ENCODE measurements around the gene ANKRD65.

ANKRD65 gene

DNA sequence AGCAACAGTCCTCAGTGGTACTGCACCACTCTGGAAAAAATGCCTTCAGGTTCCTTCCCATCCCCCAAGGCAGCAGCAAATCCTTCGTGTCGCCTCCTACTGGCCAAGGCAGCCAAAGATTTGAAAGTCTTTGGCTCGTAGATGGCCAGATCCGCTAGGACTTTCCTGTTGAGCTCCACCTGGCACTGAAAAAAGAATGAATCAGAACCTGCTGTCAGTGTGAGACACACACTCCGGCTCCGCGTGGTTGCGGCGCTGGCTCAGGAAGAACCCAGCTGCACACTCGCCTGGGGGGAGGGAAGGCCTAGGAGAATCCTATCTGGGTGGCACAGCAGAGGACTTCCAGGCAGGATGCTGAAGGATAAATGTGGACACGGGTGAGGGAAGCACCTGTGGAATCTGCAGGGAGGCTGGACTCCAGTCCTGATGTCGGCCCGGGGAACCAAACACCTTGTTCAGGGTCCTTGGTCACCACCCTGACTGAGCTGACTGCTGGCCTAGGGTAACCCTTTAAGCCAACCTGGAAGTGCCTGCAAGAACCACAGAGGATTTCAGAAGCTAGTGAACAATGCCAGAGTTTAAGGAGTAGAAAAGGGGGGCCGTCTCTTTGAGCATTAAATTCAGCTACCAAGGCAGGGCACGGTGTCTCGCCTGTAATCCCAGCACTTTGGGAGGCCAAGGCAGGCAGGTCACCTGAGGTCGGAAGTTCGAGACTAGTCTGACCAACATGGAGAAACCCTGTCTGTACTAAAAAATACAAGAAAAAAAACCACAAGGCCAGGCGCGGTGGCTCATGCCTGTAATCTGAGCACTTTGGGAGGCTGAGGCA lies 18.8 kb downstream of the ANKRD65 start:
- Histone ChIP-seq H2AFZ (ENCODE audit: low read depth, low read length) (no peak overlapping the region), H3K4me2 (ENCODE audit: low read length, poor library complexity, severe bottlenecking) (no peak overlapping the region), H3K4ac (ENCODE audit: low read depth in 1 of 2, low read length in 2 of 2) (no peak overlapping the region)

DNA sequence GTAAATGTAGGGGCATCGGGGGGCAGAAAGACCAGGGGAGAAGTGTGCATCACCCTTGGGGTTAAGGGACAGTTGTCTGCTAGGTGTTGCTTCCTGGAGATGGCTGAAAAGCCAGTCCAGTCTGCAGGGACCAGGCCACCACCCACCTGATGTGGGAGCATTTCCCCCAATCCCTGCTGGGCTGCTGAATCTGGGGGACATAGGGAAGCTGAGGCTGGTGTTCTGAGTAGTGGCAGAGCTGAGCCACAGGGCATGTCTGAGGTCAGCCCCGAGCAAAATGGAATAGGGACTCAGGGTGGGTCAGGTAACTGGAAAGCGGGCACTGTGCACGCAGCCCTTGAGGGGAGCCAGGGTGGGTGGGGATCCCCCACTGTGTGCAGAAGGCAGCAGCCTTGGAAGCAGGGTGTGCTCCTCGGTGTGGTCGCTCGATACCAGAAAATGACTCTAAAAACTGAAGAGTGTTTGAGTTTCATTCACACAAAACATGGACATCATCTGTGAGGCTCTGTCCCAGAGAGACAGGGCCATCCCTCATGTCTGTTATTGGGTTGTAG lies 19.5 kb downstream of the ANKRD65 start:
- no peak overlapping the region for H3K18ac ChIP-seq (ENCODE audit: low read depth in 1 of 2, low read length in 2 of 2)
- no peaks in the 10 kb centered on the region for H3K9me3 ChIP-seq (ENCODE audit: control insufficient read depth, low read length)
- no peak overlapping the region for H3K4ac ChIP-seq (ENCODE audit: low read depth in 1 of 2, low read length in 2 of 2)
- H3K27me3 ChIP-seq (ENCODE audit: control insufficient read depth in 1 of 2, insufficient read depth in 1 of 2, low read length in 2 of 2) = no peaks in the 10 kb centered on the region
- no peak overlapping the region for H3K4me3 ChIP-seq (ENCODE audit: insufficient read depth in 1 of 2, low read depth in 1 of 2, low read length in 2 of 2)
- no peak overlapping the region for H2BK120ac ChIP-seq (ENCODE audit: low read depth, low read length)
- peaks cover 6% of the 10 kb centered on the region for H3K79me1 ChIP-seq (replicated peaks; ENCODE audit: low read length, poor library complexity, severe bottlenecking)
- H3K36me3 ChIP-seq (ENCODE audit: control insufficient read depth in 1 of 2, insufficient read depth in 2 of 2, low read depth in 1 of 2, low read length in 2 of 2) = peaks cover 62 to 67% of the 10 kb centered on the region in 2 experiments
- DNase-seq = no peak
- H4K8ac ChIP-seq (ENCODE audit: low read length) = no peak overlapping the region
- H3K23ac ChIP-seq (ENCODE audit: low read length in 2 of 2) = no peak overlapping the region
- no peak overlapping the region for H2BK12ac ChIP-seq (ENCODE audit: low read length in 2 of 2)
- H3K4me1 ChIP-seq (ENCODE audit: control insufficient read depth, insufficient read depth, low read depth, low read length) = peaks cover 44% of the 10 kb centered on the region
- H2BK15ac ChIP-seq (ENCODE audit: low read depth, poor library complexity, severe bottlenecking) = no peak overlapping the region
- no peak overlapping the region for H4K91ac ChIP-seq (ENCODE audit: low read length)
- no peak overlapping the region for H2AK5ac ChIP-seq (ENCODE audit: low read length, severe bottlenecking)
- H2BK5ac ChIP-seq (ENCODE audit: low read depth, low read length, poor library complexity, severe bottlenecking) = no peak overlapping the region
- no peak overlapping the region for H3K14ac ChIP-seq (ENCODE audit: low read length in 2 of 2)
- no peak overlapping the region for H2AFZ ChIP-seq (ENCODE audit: low read depth, low read length)
- H3K4me2 ChIP-seq (ENCODE audit: low read length, poor library complexity, severe bottlenecking) = no peak overlapping the region
- WGBS = 97% methylated on average over 7 of the region's 7 CpGs
- peak overlapping the region; percentile 98 for H3K9ac ChIP-seq (ENCODE audit: low read length)
- no peak overlapping the region for H3K27ac ChIP-seq (ENCODE audit: low read length, poor library complexity, severe bottlenecking)

More for the DNA sequence above, 18.8 kb downstream of the ANKRD65 start:
- H3K36me3 ChIP-seq (ENCODE audit: control insufficient read depth in 1 of 2, insufficient read depth in 2 of 2, low read depth in 1 of 2, low read length in 2 of 2) = peaks cover 57 to 62% of the 10 kb centered on the region in 2 experiments
- H3K27ac ChIP-seq (ENCODE audit: low read length, poor library complexity, severe bottlenecking) = peak overlapping the region; percentile 10
- H4K91ac ChIP-seq (ENCODE audit: low read length) = no peak overlapping the region
- no peak overlapping the region for H3K4me3 ChIP-seq (ENCODE audit: insufficient read depth in 1 of 2, low read depth in 1 of 2, low read length in 2 of 2)
- H3K18ac ChIP-seq (ENCODE audit: low read depth in 1 of 2, low read length in 2 of 2) = no peak overlapping the region
- peak overlapping the region; percentile 27 for H3K9ac ChIP-seq (ENCODE audit: low read length)
- peaks cover 6% of the 10 kb centered on the region for H3K79me1 ChIP-seq (replicated peaks; ENCODE audit: low read length, poor library complexity, severe bottlenecking)
- H4K8ac ChIP-seq (ENCODE audit: low read length) = no peak overlapping the region
- no peaks in the 10 kb centered on the region for H3K27me3 ChIP-seq (ENCODE audit: control insufficient read depth in 1 of 2, insufficient read depth in 1 of 2, low read length in 2 of 2)
- no peak overlapping the region for H2BK120ac ChIP-seq (ENCODE audit: low read depth, low read length)
- peaks cover 42% of the 10 kb centered on the region for H3K4me1 ChIP-seq (ENCODE audit: control insufficient read depth, insufficient read depth, low read depth, low read length)
- no peak overlapping the region for H2AK5ac ChIP-seq (ENCODE audit: low read length, severe bottlenecking)
- no peak overlapping the region for H2BK15ac ChIP-seq (ENCODE audit: low read depth, poor library complexity, severe bottlenecking)
- WGBS = 89% methylated on average over 18 of the region's 20 CpGs
- no peak overlapping the region for H2BK12ac ChIP-seq (ENCODE audit: low read length in 2 of 2)
- H2BK5ac ChIP-seq (ENCODE audit: low read depth, low read length, poor library complexity, severe bottlenecking) = no peak overlapping the region
- no peaks in the 10 kb centered on the region for H3K9me3 ChIP-seq (ENCODE audit: control insufficient read depth, low read length)
- no peak overlapping the region for H3K14ac ChIP-seq (ENCODE audit: low read length in 2 of 2)
- H3K23ac ChIP-seq (ENCODE audit: low read length in 2 of 2) = no peak overlapping the region
- peak; percentile 65 for DNase-seq

DNA sequence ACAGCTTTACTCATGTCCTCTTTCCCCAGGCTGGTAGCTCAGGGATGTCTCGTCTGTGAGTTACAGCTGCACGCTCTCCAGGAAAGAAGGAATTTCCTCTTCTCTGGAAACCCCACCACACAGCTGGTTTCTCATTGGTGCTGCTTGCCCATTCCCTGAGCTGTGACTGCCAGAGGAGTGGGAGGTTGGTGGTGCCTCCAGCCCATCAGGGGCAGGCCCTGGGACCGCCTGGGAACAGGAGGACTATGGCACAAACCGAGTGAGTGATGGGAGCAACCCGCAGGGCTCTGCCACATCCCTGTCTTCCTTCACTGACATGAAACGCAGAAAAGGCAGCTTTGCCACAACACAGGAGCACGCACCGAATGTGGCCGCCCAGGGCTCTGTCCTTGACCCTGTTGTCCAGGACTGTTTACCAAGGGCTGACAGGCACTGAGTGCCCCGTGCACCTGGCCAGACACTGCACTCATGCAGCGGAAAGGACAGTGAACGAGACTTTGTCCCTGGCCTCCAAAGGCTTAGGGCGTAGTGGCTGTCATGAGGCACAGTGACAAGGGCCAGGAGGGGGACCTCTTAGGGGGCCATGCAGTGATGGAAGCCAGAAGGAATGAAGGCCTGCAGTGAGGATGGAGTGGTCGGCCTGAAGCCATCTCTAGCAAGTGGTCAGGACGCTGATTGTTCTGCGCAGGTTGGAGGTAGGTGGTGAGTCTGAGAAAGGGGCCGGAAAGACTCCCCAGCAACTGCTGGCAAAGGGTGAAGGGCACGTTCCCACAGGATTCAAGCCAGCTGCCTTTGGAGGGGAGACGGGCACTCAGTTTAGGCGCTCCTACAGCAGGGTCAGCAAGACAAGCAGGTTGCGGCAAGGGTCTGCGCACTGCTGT lies 20.3 kb downstream of the ANKRD65 start:
- peak overlapping the region; percentile 98 for H3K9ac ChIP-seq (ENCODE audit: low read length)
- peak overlapping the region; percentile 4 for H4K8ac ChIP-seq (ENCODE audit: low read length)
- peaks cover 38% of the 10 kb centered on the region for H3K4me1 ChIP-seq (ENCODE audit: control insufficient read depth, insufficient read depth, low read depth, low read length)
- H3K18ac ChIP-seq (ENCODE audit: low read depth in 1 of 2, low read length in 2 of 2) = no peak overlapping the region
- H3K4me3 ChIP-seq (ENCODE audit: insufficient read depth in 1 of 2, low read depth in 1 of 2, low read length in 2 of 2) = peak overlapping the region; percentile 95 to 99
- no peaks in the 10 kb centered on the region for H3K9me3 ChIP-seq (ENCODE audit: control insufficient read depth, low read length)
- peak overlapping the region in 1 of 2 experiments; percentile 98 for H3K14ac ChIP-seq (ENCODE audit: low read length in 2 of 2)
- H3K27me3 ChIP-seq (ENCODE audit: control insufficient read depth in 1 of 2, insufficient read depth in 1 of 2, low read length in 2 of 2) = no peaks in the 10 kb centered on the region
- no peak overlapping the region for H2BK5ac ChIP-seq (ENCODE audit: low read depth, low read length, poor library complexity, severe bottlenecking)
- H2AFZ ChIP-seq (ENCODE audit: low read depth, low read length) = no peak overlapping the region
- peak overlapping the region; percentile 28 for H4K91ac ChIP-seq (ENCODE audit: low read length)
- peak overlapping the region; percentile 8 for H3K27ac ChIP-seq (ENCODE audit: low read length, poor library complexity, severe bottlenecking)
- no peak overlapping the region for H2BK12ac ChIP-seq (ENCODE audit: low read length in 2 of 2)
- H2AK5ac ChIP-seq (ENCODE audit: low read length, severe bottlenecking) = peak overlapping the region; percentile 29
- peaks cover 63 to 66% of the 10 kb centered on the region in 2 experiments for H3K36me3 ChIP-seq (ENCODE audit: control insufficient read depth in 1 of 2, insufficient read depth in 2 of 2, low read depth in 1 of 2, low read length in 2 of 2)
- 91% methylated on average over 22 of the region's 22 CpGs for WGBS
- DNase-seq = peak; percentile 33
- peaks cover 6% of the 10 kb centered on the region for H3K79me1 ChIP-seq (replicated peaks; ENCODE audit: low read length, poor library complexity, severe bottlenecking)
- peak overlapping the region in 1 of 2 experiments; percentile 83 for H3K4ac ChIP-seq (ENCODE audit: low read depth in 1 of 2, low read length in 2 of 2)
- H2BK15ac ChIP-seq (ENCODE audit: low read depth, poor library complexity, severe bottlenecking) = no peak overlapping the region
- H2BK120ac ChIP-seq (ENCODE audit: low read depth, low read length) = no peak overlapping the region
- no peak overlapping the region for H3K23ac ChIP-seq (ENCODE audit: low read length in 2 of 2)
- H3K4me2 ChIP-seq (ENCODE audit: low read length, poor library complexity, severe bottlenecking) = peak overlapping the region; percentile 91

Data from mesenchymal stem cell (in vitro differentiated cells and primary cell).